Activated CD8-positive, alpha-beta memory T cell treated with anti-CD3 and anti-CD28 coated beads for 4 hours (primary cell): ENCODE measurements around the gene SFMBT1.
"Not testable (repeated sequence)": the region's sequence is repeated elsewhere in the genome, so short reads cannot be mapped to it uniquely, and the experiment has no call there.

Source experiments
- DNase-seq, 2 donors: peaks; one replicate each; pipeline ENCODE4 v3.0.0-alpha.2; 2020; ENCODE audit warnings: low read depth in 2 of 2

SFMBT1 gene

GRCh38 chr3:53072653-53073552 lies 27.0 kb upstream of the SFMBT1 start:
- DNase-seq = peak; percentile 70 to 72

DNA sequence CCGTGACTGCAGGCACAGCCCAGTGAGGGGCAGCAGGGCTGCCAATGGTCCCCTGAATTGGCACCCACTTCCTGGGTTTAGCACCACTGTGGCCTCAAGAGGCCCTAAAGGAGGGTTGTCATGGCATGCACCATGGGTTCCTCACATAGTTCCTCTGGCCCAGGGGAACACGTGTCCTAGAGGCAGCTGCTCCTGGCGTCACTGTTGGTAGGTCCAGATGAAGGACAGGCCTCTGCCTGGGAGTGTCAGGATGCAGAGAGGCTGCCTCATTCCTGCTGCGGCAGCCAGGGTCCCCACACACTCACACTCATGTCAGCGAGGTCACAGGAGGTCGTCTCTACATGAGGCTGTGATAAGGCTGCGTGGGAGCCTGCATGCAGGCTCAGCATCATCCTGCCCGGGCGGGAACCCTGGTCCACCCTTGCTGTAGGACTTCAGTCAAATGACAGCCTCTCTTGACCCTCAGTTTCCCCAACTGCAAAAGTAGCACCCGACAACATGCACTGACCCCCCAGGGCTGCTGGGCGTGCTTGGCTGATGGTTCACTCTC lies 26.1 kb upstream of the SFMBT1 start:
- DNase-seq = no peak

DNA sequence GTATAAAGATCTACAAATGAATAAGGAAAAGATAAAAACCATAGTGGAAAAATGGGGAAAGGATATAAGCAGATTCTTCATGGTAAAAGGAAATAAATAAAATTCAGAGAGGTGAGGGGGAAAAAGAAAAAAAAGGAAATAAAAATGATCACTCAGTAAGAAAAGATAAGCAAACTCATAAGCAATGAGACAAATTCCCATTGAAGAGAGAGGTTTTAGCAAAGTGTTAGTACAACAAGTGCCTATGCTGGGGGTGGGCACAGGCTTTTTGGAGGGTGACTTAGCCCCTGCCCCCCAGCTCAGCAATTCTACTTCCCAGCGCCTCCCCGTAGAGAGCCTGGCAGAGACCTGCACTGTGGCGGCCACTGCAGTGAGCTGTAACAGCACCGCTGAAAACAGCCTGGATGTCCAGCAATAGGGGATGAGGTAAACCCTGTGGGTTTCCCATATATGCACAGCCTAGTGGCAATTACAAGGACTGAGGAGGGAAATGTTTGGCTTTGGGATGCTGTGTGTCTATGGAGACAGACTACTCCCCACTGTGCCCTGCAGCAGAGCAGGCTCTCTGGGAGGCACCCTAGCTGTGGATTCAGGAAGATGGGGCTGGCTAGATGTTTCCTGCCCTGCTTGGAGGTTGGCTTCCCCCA lies 23.7 kb upstream of the SFMBT1 start:
- no peak for DNase-seq

DNA sequence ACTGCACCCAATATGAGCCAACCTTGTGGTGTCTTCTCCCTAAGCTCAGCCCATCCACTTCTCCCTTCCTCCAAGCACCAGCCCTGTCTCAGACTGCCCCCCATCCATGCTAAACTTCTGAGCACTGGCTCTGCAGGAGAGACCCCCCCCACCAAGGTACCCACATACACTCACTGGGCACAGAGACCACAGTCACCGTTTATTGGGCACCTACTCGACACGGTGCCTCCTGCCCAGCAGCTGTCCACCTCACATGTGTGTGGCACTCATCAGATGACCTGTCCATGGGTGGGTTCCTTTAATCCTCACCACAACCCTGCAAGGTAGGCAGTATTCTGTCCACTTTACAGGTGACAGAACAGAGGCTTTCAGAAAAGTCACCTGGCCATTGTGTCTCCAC lies 22.3 kb upstream of the SFMBT1 start:
- DNase-seq = no peak

GRCh38 chr3:53067567-53067966 lies 21.7 kb upstream of the SFMBT1 start:
- no peak for DNase-seq

- no peak for DNase-seq
Observed at GRCh38 chr3:53065841-53066480, 20.1 kb upstream of the SFMBT1 start.

- no peak for DNase-seq
Observed at GRCh38 chr3:53062905-53063304, 17.0 kb upstream of the SFMBT1 start.

GRCh38 chr3:53056442-53056841 lies 10.6 kb upstream of the SFMBT1 start:
- no peak for DNase-seq

- not testable (repeated sequence) for DNase-seq
Observed at GRCh38 chr3:53054233-53054632, 8.4 kb upstream of the SFMBT1 start.

- no peak for DNase-seq
Observed at GRCh38 chr3:53051929-53052328, 6.1 kb upstream of the SFMBT1 start.

DNA sequence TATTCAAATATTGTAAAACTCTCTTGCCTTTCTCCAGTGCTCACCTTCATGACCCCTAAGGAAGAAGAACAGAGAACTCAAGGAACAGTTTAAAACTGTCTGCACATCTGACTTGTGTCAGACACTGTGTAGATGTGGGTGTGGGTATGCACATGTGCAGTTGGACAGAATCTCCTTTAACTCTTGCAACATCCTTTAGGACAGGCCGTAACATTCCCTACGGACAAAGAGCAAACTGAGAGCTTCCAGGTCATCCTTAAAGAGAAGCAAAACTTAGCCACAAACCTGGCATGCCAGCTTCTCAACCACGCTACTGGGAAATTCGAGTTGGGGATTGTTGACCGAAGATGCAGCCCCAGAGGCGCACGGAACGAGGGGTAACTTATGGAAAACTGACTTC lies 4.1 kb upstream of the SFMBT1 start:
- no peak for DNase-seq

DNA sequence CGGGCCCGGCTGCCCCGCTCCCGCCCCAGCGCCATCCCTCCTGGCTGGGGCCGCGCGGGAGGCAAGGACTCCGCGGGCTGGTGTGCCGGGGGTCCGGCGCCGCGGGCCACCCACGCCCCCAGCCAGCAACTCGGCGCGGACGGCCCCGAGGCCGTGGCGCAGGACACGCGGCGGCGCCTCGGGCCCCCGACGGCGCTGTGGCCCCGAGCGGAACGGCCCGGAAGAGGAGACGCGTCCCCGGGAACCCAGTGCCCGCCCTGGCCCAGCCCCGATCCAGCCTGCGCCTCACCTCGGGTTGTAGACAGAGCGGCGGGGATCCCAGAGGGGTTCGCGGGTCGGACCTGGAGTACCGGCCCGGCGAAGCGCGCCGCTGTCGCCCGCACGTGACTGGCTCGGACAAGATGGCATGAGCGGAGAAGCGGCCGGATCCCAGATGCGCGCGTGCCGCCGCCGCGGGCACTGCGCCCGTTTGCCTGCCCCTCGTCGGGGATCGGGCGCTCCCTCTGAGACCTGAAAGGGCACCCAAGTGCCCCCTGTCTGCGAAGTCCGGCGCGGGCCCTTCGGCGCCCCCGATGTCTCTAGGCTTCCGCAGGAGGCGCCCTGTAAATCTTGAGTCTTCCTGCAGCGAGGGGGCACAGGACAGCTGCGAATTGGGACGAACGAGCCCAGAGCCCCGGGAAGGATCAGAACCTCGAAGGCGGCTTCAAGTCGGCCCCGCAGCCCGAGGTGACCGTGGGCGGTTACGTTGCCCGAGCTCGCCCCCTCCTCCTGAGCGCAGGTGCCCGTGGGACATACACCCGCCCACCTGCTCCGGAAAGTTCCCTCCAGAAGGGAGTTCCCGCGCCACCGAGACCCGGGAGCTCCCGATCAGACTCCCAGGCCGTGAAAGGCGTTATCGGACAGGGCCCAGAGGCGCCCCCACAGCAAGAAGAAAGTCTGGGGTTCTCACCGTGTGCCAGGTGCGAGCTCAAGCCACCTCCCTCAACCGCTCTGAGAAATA lies 598 bp upstream of the SFMBT1 start:
- peak in 1 of 2 donors; percentile 41 for DNase-seq

- DNase-seq = peak in 1 of 2 donors; percentile 35
Observed at GRCh38 chr3:53044711-53045517, 959 bp downstream of the SFMBT1 start.

DNA sequence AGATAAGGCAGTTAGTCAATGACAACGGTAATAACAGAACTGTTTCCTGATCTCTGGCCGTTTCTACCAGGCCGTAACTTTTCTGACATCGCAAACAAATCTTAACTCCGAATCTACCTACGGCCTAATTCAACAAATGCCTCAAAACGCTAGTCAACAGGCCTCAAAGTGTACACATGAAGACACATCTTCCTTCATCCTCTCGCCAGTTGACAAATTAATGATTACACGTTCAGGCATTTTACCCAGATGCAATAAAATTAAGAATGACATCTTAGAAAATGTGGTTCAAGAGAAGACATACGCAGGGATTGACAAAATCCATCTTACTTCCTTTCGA lies 1.5 kb downstream of the SFMBT1 start:
- no peak for DNase-seq

DNA sequence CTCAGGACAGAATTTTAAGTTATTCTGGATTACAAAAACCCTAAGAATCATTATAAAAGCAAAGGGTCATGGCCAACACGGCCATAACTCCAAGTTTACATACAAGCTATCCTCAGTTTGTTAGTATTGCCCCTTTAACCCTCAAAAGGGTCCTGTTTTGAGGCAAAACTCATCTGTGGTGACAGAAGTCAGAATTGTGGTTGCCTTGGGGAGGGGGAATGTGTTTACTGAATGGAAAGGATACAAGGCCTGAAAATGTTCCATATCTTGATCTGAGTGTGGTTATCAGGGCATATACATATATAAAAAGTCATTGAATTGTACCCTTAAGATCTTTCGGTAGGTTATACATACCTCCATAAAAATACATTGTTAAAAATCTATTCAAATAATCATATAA lies 2.1 kb downstream of the SFMBT1 start:
- no peak for DNase-seq

DNA sequence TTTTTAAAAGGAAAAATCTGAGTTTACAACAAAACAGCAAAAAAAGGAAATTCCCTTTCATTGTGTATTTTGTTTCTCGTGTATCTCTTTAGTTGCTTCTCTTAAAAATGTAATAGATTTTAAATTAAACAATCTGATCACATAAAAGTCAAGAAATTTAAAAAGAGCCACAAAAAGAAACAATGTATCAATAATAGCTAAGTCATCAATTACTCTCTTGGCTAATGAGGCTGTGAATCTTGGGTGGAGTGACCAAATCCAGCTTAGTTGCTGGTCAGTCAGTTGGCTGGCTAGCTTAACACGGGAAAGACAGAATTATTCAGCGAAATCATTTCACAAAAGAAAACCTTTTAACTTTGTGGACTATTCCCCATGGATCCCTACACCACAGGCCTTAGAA lies 3.2 kb downstream of the SFMBT1 start:
- no peak for DNase-seq

DNA sequence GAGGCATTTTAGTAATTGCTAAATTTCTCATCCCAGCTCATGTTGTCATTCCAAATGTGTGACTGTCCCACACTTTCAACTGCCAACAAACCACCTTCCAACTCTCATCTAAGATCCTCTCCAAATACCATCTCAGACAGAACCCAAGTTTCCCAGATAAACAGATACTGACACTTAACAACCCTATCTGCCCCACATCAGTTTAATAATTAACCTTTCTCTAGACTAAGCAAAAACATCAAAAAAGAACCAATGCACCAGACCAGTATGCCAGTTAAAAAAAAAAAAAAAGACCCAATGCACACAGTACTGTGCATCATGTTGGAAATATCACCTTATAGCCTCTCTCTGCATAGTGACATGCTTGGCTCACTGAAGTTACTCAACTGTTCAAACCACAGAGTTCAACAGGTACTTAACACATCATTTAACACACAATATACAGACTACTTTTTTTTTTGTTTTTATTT lies 5.5 kb downstream of the SFMBT1 start:
- no peak for DNase-seq

GRCh38 chr3:53039376-53039752 lies 6.5 kb downstream of the SFMBT1 start:
- DNase-seq = no peak

- DNase-seq = no peak
Observed at GRCh38 chr3:53038679-53039375, 7.0 kb downstream of the SFMBT1 start.
